Upper lobe of left lung (tissue), 6 donors: ENCODE measurements around the gene MAGI2. TPM values are rescaled to one million over a fixed set of nuclear protein-coding genes. Genes with fewer than 3 reads are reported as not detected.

ENCODE experiments used
- ATAC-seq, 2 donors: fragments of 200-7000 bp; cut with Tn5 transposase; one replicate each; pipeline ENCODE4 v1.9.1; 2022; ENCODE audit warnings: mild to moderate bottlenecking in 2 of 2, moderate library complexity in 2 of 2; ENCODE audit not compliant: low FRiP score in 2 of 2
- DNase-seq, 2 donors: peaks; one replicate each; pipeline ENCODE4 v3.0.0-alpha.2; 2019 to 2020
- H3K27ac ChIP-seq, 4 donors: fragments of 200-600 bp; sonication (generic); one replicate each; pipeline ENCODE4 v1.5.1; 2016 to 2019
- H3K27me3 ChIP-seq, 4 donors: fragments of 200-600 bp; sonication (generic); one replicate each; pipeline ENCODE4 v1.5.1; 2017 to 2019
- H3K36me3 ChIP-seq, 4 donors: fragments of 200-600 bp; sonication (generic); one replicate each; pipeline ENCODE4 v1.5.1; 2016 to 2019
- H3K4me1 ChIP-seq, 4 donors: fragments of 200-600 bp; sonication (generic); one replicate each; pipeline ENCODE4 v1.5.1; 2018 to 2019
- H3K4me3 ChIP-seq, 4 donors: fragments of 200-600 bp; sonication (generic); one replicate each; pipeline ENCODE4 v1.5.1; 2017 to 2019; ENCODE audit warnings: mild to moderate bottlenecking in 2 of 4, moderate library complexity in 1 of 4
- H3K9me3 ChIP-seq, 4 donors: fragments of 200-600 bp; sonication (generic); one replicate each; pipeline ENCODE4 v1.5.1; 2018 to 2019
- CTCF ChIP-seq, 6 experiments: fragments of 450-650 bp in 4 of 6; fragments of 200-600 bp in 2 of 6; sonication (generic) in 2 of 6; IDR thresholded peaks; one replicate each; pipeline ENCODE4 v1.5.1; 2016 to 2019; ENCODE audit warnings: antibody characterized with exemption in 6 of 6
- EP300 ChIP-seq, 4 donors: sonication (generic); formaldehyde crosslinking; IDR thresholded peaks; one replicate each; pipeline ENCODE4 v1.5.1; 2017; ENCODE audit warnings: antibody characterized with exemption in 4 of 4, control low read depth in 2 of 4
- POLR2A ChIP-seq, 4 donors: fragments of 450-650 bp; IDR thresholded peaks; one replicate each; pipeline ENCODE4 v1.5.1; 2016 to 2017; ENCODE audit warnings: antibody characterized with exemption in 4 of 4, mild to moderate bottlenecking in 2 of 4
- POLR2AphosphoS5 ChIP-seq, 2 donors: sonication (generic); formaldehyde crosslinking; IDR thresholded peaks; one replicate each; pipeline ENCODE4 v1.5.1; 2017; ENCODE audit warnings: antibody characterized with exemption in 2 of 2
- WGBS, 2 donors: methylation state at CpG; one replicate each; pipeline ENCODE4 v1.1.5; 2017 to 2018; 5-methylcytosine and 5-hydroxymethylcytosine counted together
- total RNA-seq, 6 donors: library from RNA; depleted of rRNA in 4 of 6; stranded (reverse); fragments of >200 nt in 4 of 6; gene quantifications; one replicate each; pipeline versions ENCODE4 v1.1.0 to v1.2.1, GENCODE V29; 2016 to 2021
- donor health status: DM: no; HTN: no; CAD: no; lungs with moderate emphysema.
- donor health status: DM: no; HTN: yes; CAD: no; lungs with severe emphysema.

Gene MAGI2
- total RNA-seq, 6 donors from 2014 or later: 7.9 to 84.9 (median 11.8) TPM

DNA sequence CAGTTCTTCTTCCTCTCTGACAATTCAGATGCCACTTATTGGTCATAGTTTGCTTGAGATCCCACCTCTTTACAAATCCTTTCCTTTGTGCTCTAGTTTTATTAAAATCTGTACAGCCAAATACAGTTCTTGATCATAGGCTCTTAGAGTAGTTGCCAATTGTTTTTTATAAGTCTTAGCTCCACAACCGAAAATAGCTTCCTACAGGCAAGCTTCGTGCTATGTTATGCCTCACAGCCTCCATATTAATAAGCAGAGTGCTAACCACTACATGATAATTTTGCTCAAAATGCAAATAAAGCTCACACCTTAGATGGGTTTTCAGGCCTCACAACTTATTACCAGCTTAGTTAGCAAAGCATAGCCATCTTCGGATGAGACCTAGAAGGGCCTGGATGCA lies 688.9 kb downstream of the MAGI2 start:
- H3K4me1 ChIP-seq: peaks cover 0 to 5% (median 1%) of the 10 kb centered on the region in 4 donors
- WGBS, 2 donors: 96 to 97% methylated on average over 3 of the region's 3 CpGs

GRCh38 chr7:78762625-78763024 lies 690.8 kb downstream of the MAGI2 start:
- WGBS, 2 donors: 87 to 94% methylated on average over 1 of the region's 1 CpG

More for the DNA sequence above, 688.9 kb downstream of the MAGI2 start:
- Histone ChIP-seq H3K27me3 (no peaks in the 10 kb centered on the region), H3K9me3 (no peaks in the 10 kb centered on the region), H3K27ac (no peak overlapping the region), H3K4me3 (no peak overlapping the region), H3K36me3 (no peaks in the 10 kb centered on the region)
- DNase-seq (no peak), ATAC-seq (no peak)
- TF ChIP-seq EP300 (IDR thresholded peaks at IDR 0.05) (no peak), CTCF (IDR thresholded peaks at IDR 0.05) (no peak), POLR2A (IDR thresholded peaks at IDR 0.05) (no peak), POLR2AphosphoS5 (IDR thresholded peaks at IDR 0.05) (no peak)

GRCh38 chr7:78760620-78761355 lies 692.7 kb downstream of the MAGI2 start:
- 40 to 45% methylated on average over 4 of the region's 4 CpGs for WGBS, 2 donors
- Histone ChIP-seq H3K36me3 (no peaks in the 10 kb centered on the region), H3K9me3 (no peaks in the 10 kb centered on the region), H3K27ac (no peak overlapping the region), H3K27me3 (no peaks in the 10 kb centered on the region), H3K4me1 (no peaks in the 10 kb centered on the region), H3K4me3 (no peak overlapping the region)
- DNase-seq (no peak), ATAC-seq (no peak)
- TF ChIP-seq POLR2A (IDR thresholded peaks at IDR 0.05) (no peak), CTCF (IDR thresholded peaks at IDR 0.05) (no peak), EP300 (IDR thresholded peaks at IDR 0.05) (no peak), POLR2AphosphoS5 (IDR thresholded peaks at IDR 0.05) (no peak)

More at GRCh38 chr7:78762625-78763024, 690.8 kb downstream of the MAGI2 start:
- H3K27ac ChIP-seq: no peak overlapping the region
- H3K4me1 ChIP-seq: no peaks in the 10 kb centered on the region
- ATAC-seq: no peak
- TF ChIP-seq POLR2AphosphoS5 (IDR thresholded peaks at IDR 0.05) (no peak), POLR2A (IDR thresholded peaks at IDR 0.05) (no peak), EP300 (IDR thresholded peaks at IDR 0.05) (no peak), CTCF (IDR thresholded peaks at IDR 0.05) (no peak)
- DNase-seq: no peak
- no peaks in the 10 kb centered on the region for H3K9me3 ChIP-seq
- no peak overlapping the region for H3K4me3 ChIP-seq
- H3K27me3 ChIP-seq: no peaks in the 10 kb centered on the region
- no peaks in the 10 kb centered on the region for H3K36me3 ChIP-seq

DNA sequence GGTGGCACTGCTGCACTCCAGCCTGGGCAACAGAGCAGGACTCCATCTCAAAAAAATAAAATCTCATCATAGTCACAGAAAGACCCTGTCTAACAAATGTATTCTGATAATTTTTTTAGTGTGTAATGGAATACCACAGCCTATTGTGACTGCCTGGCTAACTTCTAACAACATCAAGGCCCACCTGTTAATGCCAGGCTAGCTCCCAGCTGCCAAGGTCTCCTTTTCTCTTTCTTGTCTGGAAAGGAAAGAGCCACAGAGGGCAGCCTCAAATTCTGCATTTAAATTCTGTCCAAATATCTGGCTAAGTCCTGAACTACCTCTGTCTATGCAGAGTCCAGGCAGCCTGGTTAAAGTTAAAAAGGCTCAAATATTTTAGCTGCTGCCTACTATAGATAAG lies 700.9 kb downstream of the MAGI2 start:
- H3K27ac ChIP-seq: no peak overlapping the region
- ATAC-seq (no peak), DNase-seq (no peak)
- no peaks in the 10 kb centered on the region for H3K27me3 ChIP-seq
- no peak for TF ChIP-seq EP300 (IDR thresholded peaks at IDR 0.05)
- no peak for TF ChIP-seq POLR2A (IDR thresholded peaks at IDR 0.05)
- H3K4me1 ChIP-seq: no peaks in the 10 kb centered on the region
- no peak overlapping the region for H3K4me3 ChIP-seq
- H3K9me3 ChIP-seq: peaks cover 0 to 9% (median 3%) of the 10 kb centered on the region in 4 donors
- H3K36me3 ChIP-seq: no peaks in the 10 kb centered on the region

GRCh38 chr7:78751253-78751652 lies 702.2 kb downstream of the MAGI2 start:
- no peak for TF ChIP-seq POLR2A (IDR thresholded peaks at IDR 0.05)
- no peak for TF ChIP-seq POLR2AphosphoS5 (IDR thresholded peaks at IDR 0.05)
- no peak for TF ChIP-seq CTCF (IDR thresholded peaks at IDR 0.05)
- TF ChIP-seq EP300 (IDR thresholded peaks at IDR 0.05): no peak
- WGBS, 2 donors: 85 to 86% methylated on average over 4 of the region's 4 CpGs
- no peak for DNase-seq
- H3K4me3 ChIP-seq: no peak overlapping the region
- H3K9me3 ChIP-seq: peaks cover 0 to 9% (median 3%) of the 10 kb centered on the region in 4 donors
- H3K27ac ChIP-seq: no peak overlapping the region
- H3K36me3 ChIP-seq: no peaks in the 10 kb centered on the region
- no peak for ATAC-seq
- H3K27me3 ChIP-seq: no peaks in the 10 kb centered on the region
- no peaks in the 10 kb centered on the region for H3K4me1 ChIP-seq
